Measurements from ENCODE around the gene MLH1.
"Not testable (repeated sequence)": the region's sequence is repeated elsewhere in the genome, so short reads cannot be mapped to it uniquely, and the experiment has no call there.

- TF ChIP-seq CTCF (conservative IDR thresholded peaks at IDR 0.05 in 1 of 2, IDR thresholded peaks at IDR 0.05 in 1 of 2; ENCODE audit: low read depth in 1 of 2, low read length in 2 of 2); EZH2 (IDR thresholded peaks at IDR 0.05; ENCODE audit: low read length, missing control alignments): not testable (repeated sequence)
These were observed 61.8 kb downstream of the MLH1 start for GRCh38 chr3:37055077-37055476.

All from fibroblast of lung (primary cell).